K562 treated with DMSO at 1 percent for 48 hours (cell line): ENCODE data around the gene ROS1. TPM values are rescaled to one million over a fixed set of nuclear protein-coding genes. Genes with fewer than 3 reads are reported as not detected.

Experiments used
- total RNA-seq: library from RNA; unstranded; fragments of 300-600 nt; gene quantifications from 2 replicates; pipeline ENCODE4 v1.2.3, GENCODE V29; 2022; ENCODE audit warnings: low replicate concordance; ENCODE audit errors: extremely low read depth

ROS1 gene
- total RNA-seq = not detected in 2 replicates

DNA sequence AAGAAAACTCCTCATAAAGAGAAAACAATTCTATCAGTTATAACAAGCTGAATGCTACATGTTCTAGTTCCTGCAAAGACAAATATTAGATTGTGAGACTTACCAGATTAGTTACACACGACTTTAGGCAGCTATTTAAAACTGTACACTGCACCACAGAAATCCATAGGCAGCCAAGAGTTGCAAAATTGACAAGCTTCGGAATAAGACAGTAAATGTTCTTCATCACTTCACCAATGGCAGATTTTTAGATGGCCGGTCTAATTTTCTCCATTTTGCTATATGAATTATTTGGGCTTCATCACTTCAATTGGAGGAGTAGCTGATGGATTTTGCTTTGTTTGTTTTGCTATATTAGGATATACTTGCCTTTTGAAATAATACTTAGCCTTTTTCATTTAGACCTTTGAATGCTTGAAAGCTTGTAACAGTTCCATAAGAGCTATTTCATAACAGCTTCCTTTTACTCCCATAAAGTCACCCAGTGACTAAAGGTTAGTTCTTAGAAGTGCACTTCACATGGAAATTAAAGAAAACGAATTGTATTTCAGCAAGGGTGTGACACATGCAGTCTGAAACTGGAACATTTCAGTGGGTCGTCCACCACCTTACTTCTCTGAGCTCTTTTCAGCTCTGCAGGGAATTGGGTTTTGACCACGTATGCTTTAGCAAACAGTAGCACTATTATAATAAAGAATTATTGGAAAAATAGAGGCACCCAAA lies at the start of gene ROS1:
TSS of gene ROS1 (minus strand) at position 512 of the 723 bp plus-strand sequence. CDS start at position 226, 286 bp downstream.

DNA sequence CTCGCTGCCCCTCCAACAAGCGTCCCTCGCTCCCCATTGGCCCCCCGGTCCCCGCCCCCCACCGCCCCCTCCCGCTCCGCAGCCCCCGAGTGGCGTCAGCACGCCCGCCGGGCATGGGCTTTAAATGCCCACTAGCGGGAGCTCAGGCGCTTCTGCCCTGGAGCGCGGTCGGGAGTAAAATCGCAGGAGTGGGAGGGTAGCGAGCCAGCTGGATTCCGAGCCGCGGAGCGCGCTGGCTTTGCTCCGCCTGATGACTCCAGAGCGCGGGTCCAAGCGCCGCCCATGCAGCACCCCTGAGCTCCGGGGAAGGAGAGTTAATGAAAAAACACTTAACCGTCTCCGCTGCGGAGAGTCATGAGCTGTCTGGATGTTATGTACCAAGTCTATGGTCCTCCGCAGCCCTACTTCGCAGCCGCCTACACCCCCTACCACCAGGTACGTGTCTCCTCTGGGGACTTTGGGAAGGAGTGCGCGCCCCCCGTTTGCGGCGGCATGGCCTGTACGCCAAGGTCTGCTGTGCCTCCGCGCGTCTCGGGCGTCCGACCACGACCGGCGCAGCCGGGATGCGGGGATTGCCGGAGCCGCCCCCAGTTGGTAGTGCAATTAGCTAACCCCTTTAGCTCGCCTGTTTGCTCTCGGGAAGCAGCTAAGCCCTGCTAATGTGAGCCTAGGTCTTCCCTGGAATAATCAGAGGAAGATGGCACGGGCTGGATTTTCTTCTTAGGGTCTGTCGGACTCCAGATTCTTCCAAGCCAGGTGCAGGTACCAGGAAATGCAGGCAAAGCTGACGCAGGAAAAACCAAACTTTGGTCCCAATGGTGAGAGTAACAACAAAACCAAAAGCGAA lies 160.1 kb downstream of the ROS1 start, which contains the start of gene VGLL2:
TSS of gene VGLL2 (plus strand) at position 149 of the 847 bp plus-strand sequence. CDS start at position 355, 206 bp downstream.

Other genes starting within 250 kb of the ROS1 start
- not detected in 2 replicates for gene VGLL2, start 160.4 kb downstream of the ROS1 start, total RNA-seq
- gene DCBLD1, start 56.7 kb upstream of the ROS1 start, total RNA-seq = not detected in 2 replicates
- gene GOPC, start 176.6 kb upstream of the ROS1 start, total RNA-seq = not detected in 2 replicates
- 102 TPM in 1 of 2 replicates, not detected in the other for gene NUS1, start 249.5 kb upstream of the ROS1 start, total RNA-seq